Mucosa of gallbladder (tissue), 1 donor: ENCODE results near the gene RASGRP2. TPM values are rescaled to one million over a fixed set of nuclear protein-coding genes. Genes with fewer than 3 reads are reported as not detected.

ENCODE experiments used
- DNase-seq: peaks from one replicate; pipeline ENCODE4 v3.0.0-alpha.2; 2020; ENCODE audit warnings: low spot score
- total RNA-seq: library from RNA; stranded (reverse); gene quantifications from one replicate; pipeline ENCODE4 v1.2.1, GENCODE V29; 2021
- donor health status: DM: no; HTN: no; CAD: no.

Gene RASGRP2
- 17.1 TPM for total RNA-seq

DNA sequence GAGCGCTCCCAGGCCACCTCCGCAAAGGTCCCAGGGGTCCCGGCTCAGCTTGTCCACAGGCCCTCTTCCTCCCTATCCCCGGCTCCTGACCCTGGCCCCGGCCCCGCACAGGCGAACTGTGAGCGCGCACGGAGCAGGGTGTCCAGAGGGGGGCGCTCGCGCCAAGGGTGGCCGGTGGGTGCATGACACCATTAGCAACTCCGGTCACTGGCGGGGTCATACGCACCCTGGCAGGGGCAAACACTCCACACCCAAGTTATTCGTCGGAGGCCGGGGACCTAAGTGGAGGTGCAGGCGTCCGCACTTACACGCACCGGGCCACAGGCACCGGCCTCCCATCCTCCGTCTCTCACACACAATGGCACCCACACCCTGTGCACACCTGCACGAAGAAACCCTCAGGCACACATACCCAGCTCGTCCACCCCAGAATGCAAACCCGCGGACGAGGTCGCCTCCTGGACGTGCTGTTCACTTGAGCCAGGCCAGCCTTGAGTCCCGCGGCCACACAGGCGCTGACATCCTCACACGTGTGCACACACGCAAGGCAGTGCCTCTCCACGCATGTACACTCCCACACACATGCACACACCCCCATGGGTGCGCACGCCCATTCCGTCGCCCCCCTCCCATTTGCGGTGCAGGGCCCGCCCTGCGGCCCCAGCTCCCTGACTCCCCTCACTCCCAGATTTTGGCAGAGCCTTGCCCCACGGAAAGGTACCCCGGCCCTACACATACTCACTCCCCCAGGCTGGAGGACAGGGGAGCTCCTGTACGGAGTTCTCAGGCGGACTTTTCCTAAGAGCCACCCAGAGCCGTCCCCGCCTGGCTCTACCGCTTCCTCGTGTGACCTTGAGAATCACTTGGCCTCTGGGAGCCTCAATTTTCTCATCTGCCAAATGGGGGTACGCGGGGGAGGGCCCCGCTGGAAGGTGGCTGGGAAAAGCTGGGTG lies at the start of gene RASGRP2:
RASGRP2 (minus strand) TSS at position 552 of the 953 bp plus-strand sequence. CDS start 1,276 bp downstream, outside the sequence.
- peak; percentile 73 for DNase-seq

DNA sequence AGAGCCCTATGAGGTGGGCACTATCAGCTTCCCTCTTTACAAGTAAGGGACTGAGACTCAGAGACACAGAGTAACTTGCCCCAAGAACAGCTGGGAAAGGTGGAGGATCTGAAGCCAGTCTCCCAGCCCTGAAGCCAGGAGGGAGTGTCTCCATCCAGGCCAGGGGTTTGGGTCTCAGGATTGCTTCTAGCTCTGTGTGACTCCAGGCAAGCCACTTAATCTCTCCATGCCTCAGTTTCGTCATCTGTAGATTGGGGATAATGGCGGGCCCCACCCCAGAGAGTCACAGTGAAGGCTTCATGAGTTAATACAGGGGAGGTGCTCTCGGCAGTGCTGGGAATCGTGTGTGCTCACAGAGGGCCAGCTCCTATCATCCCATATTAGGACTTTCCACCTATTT lies 48.5 kb upstream of the RASGRP2 start:
- DNase-seq, result no peak

- no peak for DNase-seq
Measured at GRCh38 chr11:64791781-64792291, 47.9 kb upstream of the RASGRP2 start.

GRCh38 chr11:64790205-64791095 lies 46.5 kb upstream of the RASGRP2 start:
- DNase-seq, result no peak

- DNase-seq, result no peak
Measured at GRCh38 chr11:64789331-64790204, 45.6 kb upstream of the RASGRP2 start.

- DNase-seq, result no peak
Measured at GRCh38 chr11:64788321-64789215, 44.6 kb upstream of the RASGRP2 start.

- DNase-seq, result peak; percentile 60
Measured at GRCh38 chr11:64787526-64788320, 43.8 kb upstream of the RASGRP2 start.

DNA sequence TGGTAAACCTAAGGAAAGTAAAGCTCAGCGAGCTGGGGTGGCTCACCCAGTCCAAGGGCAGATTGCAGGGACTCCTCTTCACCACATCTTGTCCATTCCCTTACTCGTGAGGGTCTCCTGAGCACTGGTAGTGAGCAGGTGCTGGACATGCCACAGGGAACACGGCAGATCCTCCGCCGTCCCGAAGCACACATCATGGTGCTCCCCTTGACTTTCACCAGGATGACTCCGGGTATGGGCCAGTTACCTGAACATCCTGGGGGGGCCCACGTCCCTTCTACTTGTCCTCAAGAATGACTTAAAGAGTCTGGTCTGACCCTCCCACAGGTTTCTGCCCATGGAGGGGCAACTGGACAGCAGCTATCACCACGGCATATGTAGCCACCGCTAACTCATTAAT lies 42.4 kb upstream of the RASGRP2 start:
- DNase-seq, result no peak

DNA sequence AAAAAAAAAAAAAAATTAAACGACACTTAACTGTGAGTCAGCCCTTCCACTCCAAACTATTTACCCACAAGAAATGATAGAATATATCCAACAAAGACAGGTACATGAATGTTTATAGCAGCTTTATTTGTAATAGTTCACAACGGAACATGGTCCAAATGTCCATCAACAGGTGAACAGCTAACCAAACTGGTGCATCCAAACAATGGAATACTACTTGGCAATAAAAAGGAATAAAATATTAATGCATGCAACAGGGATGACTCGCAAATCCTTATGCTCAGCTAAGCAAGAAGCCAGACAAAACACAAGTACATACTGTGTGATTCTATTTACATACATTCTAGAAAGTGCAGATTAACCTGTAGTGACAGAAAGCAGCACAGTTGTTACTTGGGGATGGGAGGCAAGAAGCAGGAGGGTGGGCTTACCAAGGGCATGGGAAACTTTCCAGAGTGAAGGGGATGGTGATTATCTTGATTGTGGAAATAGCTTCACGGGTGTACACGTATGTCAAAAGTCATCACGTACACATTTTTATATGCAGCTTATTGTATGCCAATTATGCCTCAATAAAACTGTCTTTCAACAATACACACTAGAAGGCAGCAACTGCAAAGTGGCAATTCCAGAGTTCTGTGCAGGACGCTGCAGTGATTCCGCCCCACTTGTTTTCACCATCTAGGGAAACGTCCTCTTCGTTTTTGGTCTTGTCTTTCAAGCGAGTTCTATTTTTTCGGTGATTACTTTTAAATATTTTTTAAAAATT lies 41.1 kb upstream of the RASGRP2 start:
- no peak for DNase-seq

DNA sequence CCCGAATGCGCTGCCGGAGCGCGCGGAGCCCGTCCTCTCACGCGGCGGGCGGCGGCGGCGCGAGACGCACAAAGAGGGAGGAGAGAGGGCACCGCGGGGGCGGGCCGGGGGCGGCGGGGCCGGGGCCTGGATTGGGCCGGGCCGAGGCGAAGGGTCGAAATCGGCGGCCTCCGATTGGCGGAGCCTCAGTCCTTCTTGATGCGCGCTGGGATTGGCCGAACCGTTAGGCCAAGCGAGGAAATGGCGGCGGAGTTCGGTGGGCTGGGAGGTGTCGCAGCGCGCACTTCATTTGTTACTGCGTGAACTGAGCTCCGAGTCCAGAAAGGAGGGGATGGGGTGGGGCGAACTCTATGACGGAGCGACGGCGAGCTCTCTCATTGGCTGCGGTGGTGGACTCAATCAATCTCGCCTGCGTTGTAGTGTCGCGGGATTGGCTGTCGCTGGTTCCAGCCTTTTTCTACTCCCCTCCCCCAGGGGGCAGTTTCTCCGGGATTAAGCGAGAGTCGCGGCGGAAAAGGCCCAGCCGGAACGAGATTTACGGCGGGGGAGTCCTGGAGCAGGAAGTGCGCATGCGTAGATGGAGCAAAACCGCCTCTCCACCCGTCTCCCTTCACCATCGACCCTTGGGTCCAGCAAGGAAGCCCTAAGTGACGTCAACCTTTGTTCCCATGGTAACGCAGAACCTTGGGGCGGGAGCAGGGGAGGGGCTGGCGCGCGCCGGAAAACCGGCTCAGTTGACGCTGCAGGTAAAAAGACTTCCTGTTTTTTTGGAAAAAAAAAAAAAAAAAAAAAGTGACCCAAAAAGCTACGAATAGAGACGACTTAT lies 34.7 kb upstream of the RASGRP2 start, which contains the start of gene SF1:
SF1 (minus strand) TSS at position 70 of the 826 bp plus-strand sequence. CDS start 150 bp downstream, outside the sequence.
- peak; percentile 99 for DNase-seq

- no peak for DNase-seq
Measured at GRCh38 chr11:64778223-64778472, 34.2 kb upstream of the RASGRP2 start.

GRCh38 chr11:64777449-64778222 lies 33.7 kb upstream of the RASGRP2 start:
- peak; percentile 81 for DNase-seq

DNA sequence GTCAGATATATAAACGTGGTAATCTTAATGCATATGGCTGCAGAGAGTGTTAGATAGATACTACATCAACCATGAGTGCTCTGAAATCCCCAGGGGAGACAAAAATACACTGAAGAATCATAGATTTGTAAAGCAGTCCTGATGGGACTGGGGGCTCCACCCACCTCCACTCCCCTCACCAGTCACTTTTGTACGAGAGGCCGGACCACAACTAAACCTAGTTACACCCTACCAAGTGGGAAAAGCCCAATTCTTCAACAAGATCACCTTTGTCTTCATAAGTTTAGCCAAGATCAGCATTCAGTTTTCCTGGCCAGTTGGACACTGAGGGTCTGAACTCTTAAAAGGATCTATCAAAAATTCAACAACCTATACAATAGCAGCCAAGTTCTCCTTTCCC lies 32.9 kb upstream of the RASGRP2 start:
- DNase-seq, result no peak

- no peak for DNase-seq
Measured at GRCh38 chr11:64776425-64776824, 32.5 kb upstream of the RASGRP2 start.

GRCh38 chr11:64774144-64774543 lies 30.2 kb upstream of the RASGRP2 start:
- DNase-seq, result no peak

GRCh38 chr11:64772303-64773018 lies 28.5 kb upstream of the RASGRP2 start:
- no peak for DNase-seq
